Liver (tissue), 3 donors: ENCODE results near the gene RGP1.

Experiments
- EGR1 ChIP-seq, 2 donors: IDR thresholded peaks; 2 replicates each; pipeline ENCODE4 v1.6.1; 2016 to 2018; ENCODE audit warnings: antibody characterized with exemption in 2 of 2, low read depth in 2 of 2
- FOXA2 ChIP-seq: IDR thresholded peaks from 2 replicates; pipeline ENCODE4 v1.6.1; 2016; ENCODE audit warnings: antibody characterized with exemption
- HNF4G ChIP-seq: IDR thresholded peaks from 2 replicates; pipeline ENCODE4 v1.6.1; 2016; ENCODE audit warnings: antibody characterized with exemption
- JUND ChIP-seq, 2 donors: IDR thresholded peaks; 2 replicates each; pipeline ENCODE4 v1.6.1; 2016; ENCODE audit warnings: antibody characterized with exemption in 2 of 2
- RXRA ChIP-seq, 2 donors: IDR thresholded peaks; 2 replicates each; pipeline ENCODE4 v1.6.1; 2017 to 2018; ENCODE audit warnings: antibody characterized with exemption in 2 of 2, mild to moderate bottlenecking in 1 of 2
- TAF1 ChIP-seq: conservative IDR thresholded peaks from 2 replicates; pipeline ENCODE4 v1.6.1; 2016; ENCODE audit warnings: antibody characterized with exemption, mild to moderate bottlenecking
- YY1 ChIP-seq: IDR thresholded peaks from 2 replicates; pipeline ENCODE4 v1.6.1; 2016; ENCODE audit warnings: antibody characterized with exemption, mild to moderate bottlenecking
- TF ChIP-seq, protein P1 (sequence below): fragments of 150-350 bp; IDR thresholded peaks from 2 replicates; pipeline ENCODE4 v1.5.1; 2017; ENCODE audit warnings: improper control_type of control experiment, low read depth, low read length; ENCODE audit not compliant: missing input control
- TF ChIP-seq, protein P2 (sequence below): IDR thresholded peaks from 2 replicates; pipeline ENCODE4 v1.6.1; 2016; ENCODE audit warnings: antibody characterized with exemption
- TF ChIP-seq, protein P3 (sequence below): IDR thresholded peaks from 2 replicates; pipeline ENCODE4 v1.6.1; 2016; ENCODE audit warnings: antibody characterized with exemption
- donor health status: healthy.
- donor health status: healthy.

DNA sequence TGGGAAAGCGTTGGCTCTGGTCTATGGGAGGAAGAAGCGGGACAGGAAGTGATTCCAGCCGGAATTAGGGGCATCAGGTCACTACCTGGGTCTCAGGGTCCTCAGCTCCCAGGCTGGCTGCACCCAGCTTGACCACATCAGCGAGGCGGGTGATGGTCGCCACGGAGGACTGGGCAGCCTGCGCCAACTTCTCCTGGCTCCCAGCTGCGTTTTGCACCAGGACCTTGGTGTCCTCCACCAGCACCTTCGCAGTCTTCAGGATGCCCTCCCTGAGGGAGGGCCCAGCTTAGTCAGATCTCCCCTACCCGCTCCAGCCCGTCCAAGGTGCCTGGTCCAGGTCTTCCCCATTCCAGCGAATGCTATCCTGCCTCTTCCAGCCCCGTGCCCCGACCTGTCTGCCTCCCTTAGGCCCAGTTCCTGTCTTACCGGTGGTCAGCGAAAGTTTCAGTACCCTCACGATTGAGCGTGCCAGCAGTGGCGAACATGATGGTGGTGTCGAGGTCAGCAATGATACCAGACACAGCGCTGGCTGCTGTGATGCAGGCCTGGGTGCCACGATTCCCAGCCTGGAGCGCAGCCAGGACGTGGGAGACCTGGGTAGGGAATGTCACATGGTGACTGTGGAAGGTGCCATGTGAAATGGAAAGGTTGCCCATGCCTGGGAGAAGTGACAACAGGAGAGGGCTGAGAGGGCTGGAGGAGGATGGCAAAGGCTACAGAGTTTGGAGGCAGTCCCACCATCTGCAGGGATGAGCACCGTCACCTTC lies 45.0 kb upstream of the RGP1 start:
- TF ChIP-seq YY1 (no peak), RXRA (IDR thresholded peaks at IDR 0.05) (no peak), FOXA2 (no peak), EGR1 (IDR thresholded peaks at IDR 0.05; ENCODE audit: low read depth in 2 of 2) (no peak), JUND (IDR thresholded peaks at IDR 0.05) (no peak), HNF4G (no peak), TAF1 (no peak)
- TF ChIP-seq, protein P1, sequence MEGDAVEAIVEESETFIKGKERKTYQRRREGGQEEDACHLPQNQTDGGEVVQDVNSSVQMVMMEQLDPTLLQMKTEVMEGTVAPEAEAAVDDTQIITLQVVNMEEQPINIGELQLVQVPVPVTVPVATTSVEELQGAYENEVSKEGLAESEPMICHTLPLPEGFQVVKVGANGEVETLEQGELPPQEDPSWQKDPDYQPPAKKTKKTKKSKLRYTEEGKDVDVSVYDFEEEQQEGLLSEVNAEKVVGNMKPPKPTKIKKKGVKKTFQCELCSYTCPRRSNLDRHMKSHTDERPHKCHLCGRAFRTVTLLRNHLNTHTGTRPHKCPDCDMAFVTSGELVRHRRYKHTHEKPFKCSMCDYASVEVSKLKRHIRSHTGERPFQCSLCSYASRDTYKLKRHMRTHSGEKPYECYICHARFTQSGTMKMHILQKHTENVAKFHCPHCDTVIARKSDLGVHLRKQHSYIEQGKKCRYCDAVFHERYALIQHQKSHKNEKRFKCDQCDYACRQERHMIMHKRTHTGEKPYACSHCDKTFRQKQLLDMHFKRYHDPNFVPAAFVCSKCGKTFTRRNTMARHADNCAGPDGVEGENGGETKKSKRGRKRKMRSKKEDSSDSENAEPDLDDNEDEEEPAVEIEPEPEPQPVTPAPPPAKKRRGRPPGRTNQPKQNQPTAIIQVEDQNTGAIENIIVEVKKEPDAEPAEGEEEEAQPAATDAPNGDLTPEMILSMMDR: no peak
- TF ChIP-seq, protein P2, sequence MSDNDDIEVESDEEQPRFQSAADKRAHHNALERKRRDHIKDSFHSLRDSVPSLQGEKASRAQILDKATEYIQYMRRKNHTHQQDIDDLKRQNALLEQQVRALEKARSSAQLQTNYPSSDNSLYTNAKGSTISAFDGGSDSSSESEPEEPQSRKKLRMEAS: no peak
- TF ChIP-seq, protein P3, sequence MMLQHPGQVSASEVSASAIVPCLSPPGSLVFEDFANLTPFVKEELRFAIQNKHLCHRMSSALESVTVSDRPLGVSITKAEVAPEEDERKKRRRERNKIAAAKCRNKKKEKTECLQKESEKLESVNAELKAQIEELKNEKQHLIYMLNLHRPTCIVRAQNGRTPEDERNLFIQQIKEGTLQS: no peak
